GM12875 (cell line): ENCODE data around the gene UNC5B.

Source experiments
- H3K4me3 ChIP-seq: one replicate; pipeline ENCODE4 v1.5.1; 2011; ENCODE audit warnings: low read depth, low read length, control low read depth
- TF ChIP-seq, protein P1 (sequence below): IDR thresholded peaks from 2 replicates; pipeline ENCODE4 v1.5.1; 2011; ENCODE audit warnings: low read depth, mild to moderate bottlenecking, control low read depth, inconsistent platforms, low read length, moderate library complexity, borderline replicate concordance; ENCODE audit not compliant: insufficient read depth

Gene UNC5B

DNA sequence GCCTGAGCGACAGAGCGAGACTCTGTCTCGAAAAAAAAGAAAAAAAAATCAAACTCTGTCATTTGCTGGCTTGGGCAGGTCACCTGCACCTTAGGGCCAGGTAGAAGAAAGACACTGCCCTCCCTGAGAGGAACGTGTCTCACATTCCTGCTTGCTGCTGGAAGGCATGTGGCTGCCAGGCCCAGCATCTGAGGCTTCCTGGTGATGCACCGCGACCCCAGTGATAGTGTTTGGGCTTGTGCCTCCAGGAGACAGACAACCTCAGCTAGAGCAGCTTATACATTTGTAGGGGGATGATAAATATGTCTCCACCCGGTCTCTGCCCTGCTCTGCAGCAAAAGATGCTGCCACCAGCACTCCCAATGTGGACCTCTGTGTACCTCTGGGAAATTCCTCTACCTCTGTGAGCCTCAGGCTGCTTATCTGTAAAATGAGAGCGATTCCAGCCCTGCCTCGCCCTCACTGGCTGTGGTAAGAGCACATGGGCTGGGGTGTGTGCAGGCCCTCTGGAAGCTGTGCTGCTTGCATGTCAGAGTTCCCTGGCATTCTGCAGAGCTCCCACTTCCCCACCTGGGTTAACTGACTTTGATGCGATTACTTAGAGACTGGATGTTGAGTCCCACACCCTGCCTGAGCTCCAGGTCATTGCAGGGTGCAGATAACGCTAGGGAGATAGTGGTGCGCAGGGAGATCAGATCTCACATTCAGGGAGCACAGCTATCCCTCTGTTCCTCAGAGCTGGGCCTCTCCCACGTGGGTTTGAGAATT, 126.5 kb downstream of the UNC5B start:
- TF ChIP-seq, protein P1, sequence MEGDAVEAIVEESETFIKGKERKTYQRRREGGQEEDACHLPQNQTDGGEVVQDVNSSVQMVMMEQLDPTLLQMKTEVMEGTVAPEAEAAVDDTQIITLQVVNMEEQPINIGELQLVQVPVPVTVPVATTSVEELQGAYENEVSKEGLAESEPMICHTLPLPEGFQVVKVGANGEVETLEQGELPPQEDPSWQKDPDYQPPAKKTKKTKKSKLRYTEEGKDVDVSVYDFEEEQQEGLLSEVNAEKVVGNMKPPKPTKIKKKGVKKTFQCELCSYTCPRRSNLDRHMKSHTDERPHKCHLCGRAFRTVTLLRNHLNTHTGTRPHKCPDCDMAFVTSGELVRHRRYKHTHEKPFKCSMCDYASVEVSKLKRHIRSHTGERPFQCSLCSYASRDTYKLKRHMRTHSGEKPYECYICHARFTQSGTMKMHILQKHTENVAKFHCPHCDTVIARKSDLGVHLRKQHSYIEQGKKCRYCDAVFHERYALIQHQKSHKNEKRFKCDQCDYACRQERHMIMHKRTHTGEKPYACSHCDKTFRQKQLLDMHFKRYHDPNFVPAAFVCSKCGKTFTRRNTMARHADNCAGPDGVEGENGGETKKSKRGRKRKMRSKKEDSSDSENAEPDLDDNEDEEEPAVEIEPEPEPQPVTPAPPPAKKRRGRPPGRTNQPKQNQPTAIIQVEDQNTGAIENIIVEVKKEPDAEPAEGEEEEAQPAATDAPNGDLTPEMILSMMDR: no peak
- no peak overlapping the region for H3K4me3 ChIP-seq

DNA sequence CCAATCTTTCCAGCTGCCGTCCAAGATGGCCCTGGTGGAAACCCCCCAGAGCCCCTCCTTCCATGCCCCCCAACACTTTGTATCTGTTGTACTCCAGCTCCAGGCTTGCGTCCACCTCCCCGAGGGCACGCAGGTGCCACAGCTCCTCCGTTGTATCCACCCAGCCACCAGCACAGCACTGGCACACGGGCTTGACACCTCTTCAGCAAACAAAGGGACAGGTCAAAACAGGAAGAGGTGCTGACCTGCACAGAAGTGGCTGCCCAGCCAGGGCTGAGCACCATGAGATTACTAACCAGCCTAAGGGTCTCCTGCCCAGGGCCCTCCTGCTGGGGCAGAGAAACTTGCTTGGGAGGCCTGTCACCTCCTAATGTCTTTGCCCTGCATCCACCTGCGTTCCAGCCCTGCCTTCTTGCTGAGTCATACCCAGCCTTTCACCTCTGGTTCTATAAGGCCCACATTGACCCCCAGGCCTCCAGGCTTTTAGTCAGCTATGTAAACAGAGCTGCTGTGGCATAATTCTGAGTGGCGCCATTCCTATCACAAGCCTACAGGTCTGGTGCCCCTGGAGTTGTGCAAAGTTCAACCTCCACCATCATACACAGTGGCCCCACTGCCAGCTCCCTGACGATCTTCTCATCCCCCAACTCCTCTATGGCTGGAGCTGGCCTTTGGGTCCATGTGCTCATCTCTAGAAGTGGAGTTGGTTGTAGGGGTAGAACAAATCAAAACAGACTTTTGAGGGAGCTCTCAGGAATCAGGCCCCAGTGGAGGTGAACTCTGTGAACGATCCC, 127.6 kb downstream of the UNC5B start:
- TF ChIP-seq, protein P1: no peak
- H3K4me3 ChIP-seq: no peak overlapping the region

DNA sequence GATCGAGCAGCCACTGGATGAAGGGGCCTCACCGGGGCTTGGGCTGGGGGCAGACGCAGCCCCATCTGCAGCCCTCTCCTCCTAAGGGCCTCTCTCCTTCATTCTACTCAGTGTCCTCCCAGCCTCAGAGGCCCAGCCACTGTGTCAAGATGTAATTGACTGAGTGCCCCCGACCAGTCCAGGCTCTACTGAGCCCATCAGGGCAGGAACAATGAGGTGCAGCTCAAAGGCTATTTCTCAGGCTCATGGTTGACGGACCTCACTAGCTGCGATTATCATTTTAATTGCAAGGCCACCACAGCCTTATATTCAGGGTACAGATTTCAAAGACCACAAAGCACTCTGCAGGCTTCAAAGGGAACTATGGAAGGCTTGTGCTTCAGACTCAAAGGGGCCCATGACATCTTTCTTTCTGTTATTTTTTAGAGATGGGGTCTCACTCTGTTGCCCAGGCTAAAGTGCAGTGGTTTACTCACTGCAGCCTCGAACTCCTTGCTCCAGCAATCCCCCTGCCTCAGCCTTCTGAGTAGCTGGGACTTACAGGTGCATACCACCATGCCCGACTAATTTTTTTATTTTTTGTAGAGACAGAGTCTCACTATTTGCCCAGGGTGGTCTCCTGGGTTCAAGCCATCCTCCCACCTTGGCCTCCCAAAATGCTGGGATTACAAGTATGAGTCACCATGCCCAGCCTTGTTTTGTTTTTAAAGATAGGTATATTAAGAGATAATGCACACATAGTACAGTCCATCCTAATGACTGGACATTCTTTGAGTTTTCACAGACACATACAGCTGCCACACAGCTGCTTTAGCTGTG, 130.4 kb downstream of the UNC5B start:
- no peak overlapping the region for H3K4me3 ChIP-seq
- TF ChIP-seq, protein P1: no peak

GRCh38 chr10:71343392-71343773, 131.0 kb downstream of the UNC5B start:
- H3K4me3 ChIP-seq: no peak overlapping the region
- TF ChIP-seq, protein P1: no peak

GRCh38 chr10:71344154-71344925, 132.0 kb downstream of the UNC5B start:
- H3K4me3 ChIP-seq: no peak overlapping the region
- TF ChIP-seq, protein P1: no peak

- TF ChIP-seq, protein P1: no peak
- H3K4me3 ChIP-seq: no peak overlapping the region
These were observed 132.7 kb downstream of the UNC5B start for GRCh38 chr10:71344993-71345480.
